Measurements from ENCODE around the gene TCAP. TPM values are rescaled to one million over a fixed set of nuclear protein-coding genes. Genes with fewer than 3 reads are reported as not detected.
A peak's percentile ranks its signal among the peaks of the same experiment; 100 is the strongest.

TCAP gene
- total and polyA plus RNA-seq, 12 donors: 0.78 to 13.6 (median 1.8) TPM; not detected in 1

- WGBS, 4 donors: 75 to 88% (median 75%) methylated on average over 7 to 11 of the region's 11 CpGs
- Histone ChIP-seq H3K27me3 (peaks cover 4% of the 10 kb centered on the region), H3K27ac (no peak overlapping the region), H3K36me3 (replicated peaks in 1 of 2) (no peaks in the 10 kb centered on the region), H3K4me3 (no peak overlapping the region), H3K9me3 (replicated peaks in 1 of 3) (no peaks in the 10 kb centered on the region), H3K4me1 (replicated peaks in 1 of 2) (no peaks in the 10 kb centered on the region)
- DNase-seq: no peak
- intact Hi-C loops (cut with DNase I): no loop called here
- TF ChIP-seq CTCF (IDR thresholded peaks at IDR 0.05) (peak in 2 of 6 experiments; percentile 33 to 38), POLR2A (IDR thresholded peaks at IDR 0.05) (no peak)
These were observed 39.8 kb downstream of the TCAP start for GRCh38 chr17:39704821-39705551.

GRCh38 chr17:39705786-39706348 lies 40.7 kb downstream of the TCAP start:
- no peaks in the 10 kb centered on the region for H3K4me1 ChIP-seq (replicated peaks in 1 of 2)
- intact Hi-C loops (cut with DNase I): no loop called here
- H3K4me3 ChIP-seq: no peak overlapping the region
- 76 to 93% (median 85%) methylated on average over 3 to 12 of the region's 12 CpGs for WGBS, 4 donors
- no peaks in the 10 kb centered on the region for H3K9me3 ChIP-seq (replicated peaks in 1 of 3)
- no peaks in the 10 kb centered on the region for H3K27me3 ChIP-seq
- peak overlapping the region in 1 of 5 donors; percentile 10 for H3K27ac ChIP-seq
- TF ChIP-seq CTCF (IDR thresholded peaks at IDR 0.05) (no peak), POLR2A (IDR thresholded peaks at IDR 0.05) (no peak)
- DNase-seq: no peak
- H3K36me3 ChIP-seq (replicated peaks in 1 of 2): no peaks in the 10 kb centered on the region

- 78 to 92% (median 86%) methylated on average over 2 to 8 of the region's 8 CpGs for WGBS, 4 donors
- no peak overlapping the region for H3K4me3 ChIP-seq
- H3K27ac ChIP-seq: no peak overlapping the region
- no peak for TF ChIP-seq CTCF (IDR thresholded peaks at IDR 0.05)
- H3K36me3 ChIP-seq (replicated peaks in 1 of 2): no peaks in the 10 kb centered on the region
- DNase-seq: no peak
- intact Hi-C loops (cut with DNase I): no loop called here
- H3K9me3 ChIP-seq (replicated peaks in 1 of 3): no peaks in the 10 kb centered on the region
- no peaks in the 10 kb centered on the region for H3K27me3 ChIP-seq
- H3K4me1 ChIP-seq (replicated peaks in 1 of 2): no peaks in the 10 kb centered on the region
These were observed 41.2 kb downstream of the TCAP start for GRCh38 chr17:39706383-39706782.

DNA sequence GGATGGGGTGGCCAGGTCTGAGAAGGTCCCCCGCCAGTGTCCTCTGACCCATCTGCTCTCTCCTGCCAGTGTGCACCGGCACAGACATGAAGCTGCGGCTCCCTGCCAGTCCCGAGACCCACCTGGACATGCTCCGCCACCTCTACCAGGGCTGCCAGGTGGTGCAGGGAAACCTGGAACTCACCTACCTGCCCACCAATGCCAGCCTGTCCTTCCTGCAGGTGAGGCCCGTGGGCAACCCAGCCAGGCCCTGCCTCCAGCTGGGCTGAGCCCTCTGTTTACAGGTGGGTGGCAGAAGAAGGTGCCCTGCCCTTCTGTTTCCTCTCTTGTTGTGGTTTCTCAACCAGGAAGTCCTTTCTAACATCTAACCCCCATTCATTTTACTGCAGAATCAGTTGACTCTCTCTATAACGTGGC lies 41.8 kb downstream of the TCAP start:
- WGBS, 4 donors: 65 to 89% (median 85%) methylated on average over 2 to 7 of the region's 7 CpGs
- Histone ChIP-seq H3K36me3 (replicated peaks in 1 of 2) (no peaks in the 10 kb centered on the region), H3K4me1 (replicated peaks in 1 of 2) (no peaks in the 10 kb centered on the region), H3K27ac (no peak overlapping the region), H3K4me3 (no peak overlapping the region), H3K27me3 (no peaks in the 10 kb centered on the region), H3K9me3 (replicated peaks in 1 of 3) (no peaks in the 10 kb centered on the region)
- no peak for DNase-seq
- intact Hi-C loops (cut with DNase I): no loop called here
- TF ChIP-seq POLR2A (IDR thresholded peaks at IDR 0.05) (no peak), CTCF (IDR thresholded peaks at IDR 0.05) (no peak)
